HEK293T (cell line): ENCODE results near the gene FAM163B.

Source experiments
- CTCF ChIA-PET: fragments of 350-600 bp; formaldehyde crosslinking; extraction: SDS; loops from one replicate; lab custom pipeline; 2021; ENCODE audit warnings: antibody characterized with exemption, inconsistent platforms; lab: Yijun Ruan, JAX
- POLR2A ChIA-PET: fragments of 350-600 bp; formaldehyde crosslinking; extraction: SDS; loops from one replicate; lab custom pipeline; 2020; ENCODE audit warnings: antibody characterized with exemption, inconsistent platforms; lab: Yijun Ruan, JAX
- DNase-seq: peaks from one replicate; pipeline ENCODE4 v3.0.0; 2012; ENCODE audit warnings: mixed read lengths; ENCODE audit errors: extremely low spot score
- ARNT ChIP-seq: fragments of 450-650 bp; IDR thresholded peaks from 2 replicates; pipeline ENCODE4 v1.6.1; 2017; ENCODE audit warnings: mild to moderate bottlenecking
- BHLHE40 ChIP-seq: fragments of 450-650 bp; IDR thresholded peaks from 2 replicates; pipeline ENCODE4 v1.6.1; 2016; ENCODE audit warnings: mild to moderate bottlenecking, moderate library complexity, borderline replicate concordance
- CTBP1 ChIP-seq: fragments of 450-650 bp; IDR thresholded peaks from 2 replicates; pipeline ENCODE4 v1.6.1; 2016; ENCODE audit warnings: borderline replicate concordance
- ELF4 ChIP-seq: fragments of 450-650 bp; IDR thresholded peaks from 2 replicates; pipeline ENCODE4 v1.6.1; 2017; ENCODE audit warnings: antibody characterized with exemption
- FOXA1 ChIP-seq: fragments of 450-650 bp; IDR thresholded peaks from 2 replicates; pipeline ENCODE4 v1.6.1; 2016; ENCODE audit warnings: mild to moderate bottlenecking
- FOXK2 ChIP-seq: fragments of 450-650 bp; IDR thresholded peaks from 2 replicates; pipeline ENCODE4 v1.6.1; 2016; ENCODE audit warnings: mild to moderate bottlenecking
- FOXM1 ChIP-seq: fragments of 450-650 bp; IDR thresholded peaks from 2 replicates; pipeline ENCODE4 v1.6.1; 2017; ENCODE audit warnings: mild to moderate bottlenecking, borderline replicate concordance
- HDGF ChIP-seq: fragments of 450-650 bp; IDR thresholded peaks from 2 replicates; pipeline ENCODE4 v1.6.1; 2017; ENCODE audit warnings: antibody characterized with exemption, borderline replicate concordance
- L3MBTL2 ChIP-seq: fragments of 450-650 bp; conservative IDR thresholded peaks from 2 replicates; pipeline ENCODE4 v1.6.1; 2016; ENCODE audit warnings: mild to moderate bottlenecking
- LEF1 ChIP-seq: fragments of 450-650 bp; IDR thresholded peaks from 2 replicates; pipeline ENCODE4 v1.6.1; 2017; ENCODE audit warnings: mild to moderate bottlenecking, borderline replicate concordance
- NFRKB ChIP-seq: fragments of 450-650 bp; IDR thresholded peaks from 2 replicates; pipeline ENCODE4 v1.6.1; 2016; ENCODE audit warnings: mild to moderate bottlenecking, moderate library complexity
- SP1 ChIP-seq: fragments of 450-650 bp; IDR thresholded peaks from 2 replicates; pipeline ENCODE4 v1.6.1; 2017
- SUZ12 ChIP-seq: fragments of 450-650 bp; IDR thresholded peaks from 2 replicates; pipeline ENCODE4 v1.6.1; 2016; ENCODE audit warnings: mild to moderate bottlenecking
- TARDBP ChIP-seq: fragments of 450-650 bp; IDR thresholded peaks from 2 replicates; pipeline ENCODE4 v1.6.1; 2016
- ZNF384 ChIP-seq: fragments of 450-650 bp; IDR thresholded peaks from 2 replicates; pipeline ENCODE4 v1.6.1; 2016
- TF ChIP-seq, protein P1 (sequence below): fragments of 450-650 bp; IDR thresholded peaks from 2 replicates; pipeline ENCODE4 v1.6.1; 2016

FAM163B gene

DNA sequence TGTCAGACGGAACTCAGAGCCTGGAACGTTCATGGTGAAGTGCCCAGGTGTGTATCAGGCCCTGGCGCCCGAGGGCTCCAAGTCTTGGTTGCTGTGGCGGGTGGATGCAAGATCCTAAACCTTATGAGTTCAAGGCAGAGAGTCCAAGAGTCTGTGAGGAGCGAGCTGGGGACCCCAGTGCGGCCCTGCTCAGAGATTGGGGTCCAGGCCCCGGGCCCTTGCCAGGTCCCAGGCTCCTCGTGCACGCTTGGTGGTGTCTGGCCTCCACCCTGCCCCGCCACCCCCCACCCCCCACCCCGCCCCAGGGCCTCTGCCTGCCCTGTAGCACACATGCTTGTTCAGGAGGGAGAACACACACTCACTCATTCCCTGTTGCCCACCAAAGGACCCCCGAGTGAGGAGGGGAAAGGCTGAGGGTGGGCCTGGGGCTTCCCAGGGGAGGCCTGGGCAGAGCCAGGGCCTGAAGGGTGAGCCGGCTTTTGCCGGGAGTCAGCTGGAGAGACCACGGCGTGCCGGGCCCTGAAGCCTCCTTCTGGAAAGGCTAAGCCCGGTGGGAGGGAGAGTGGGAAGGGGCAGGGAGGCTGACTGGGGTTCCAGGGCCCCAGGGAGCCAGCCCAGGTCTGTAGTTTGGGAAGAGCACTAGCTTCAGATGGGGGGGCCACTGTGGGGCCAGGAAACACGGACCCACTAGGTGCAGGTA is 37.1 kb downstream of the FAM163B start:
- TF ChIP-seq SP1 = no peak
- no peak for TF ChIP-seq FOXA1
- no peak for TF ChIP-seq BHLHE40
- no peak for DNase-seq
- ChIA-PET CTCF (no interaction called here), POLR2A (no interaction called here)

DNA sequence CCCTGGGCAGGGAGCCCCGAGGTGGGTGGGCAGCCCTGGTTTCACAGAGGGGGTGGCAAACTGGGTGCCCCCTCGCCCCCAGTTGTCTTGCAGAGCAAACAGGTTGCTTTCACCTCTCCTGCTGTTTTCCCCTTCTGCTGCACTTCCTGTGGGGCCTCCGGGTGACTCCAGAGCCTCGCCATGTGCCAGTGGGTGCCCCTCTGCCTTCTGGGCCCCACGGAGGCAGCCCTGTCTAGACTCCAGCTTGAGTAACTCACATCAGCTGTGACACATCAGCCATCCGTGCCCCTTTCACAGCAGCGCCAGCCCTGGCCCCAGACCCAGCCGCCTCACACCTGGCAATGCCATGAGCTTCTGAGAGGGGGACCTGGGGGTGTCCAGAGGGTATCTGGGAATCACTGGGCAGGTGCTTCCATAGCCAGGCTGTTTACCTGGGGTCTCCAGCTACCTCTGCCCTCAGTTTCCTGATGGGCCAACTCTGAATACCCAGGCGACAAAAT is 37.7 kb downstream of the FAM163B start:
- DNase-seq = no peak
- CTCF ChIA-PET = no interaction called here
- TF ChIP-seq FOXM1 = no peak
- TF ChIP-seq ARNT = no peak
- TF ChIP-seq, protein P1, sequence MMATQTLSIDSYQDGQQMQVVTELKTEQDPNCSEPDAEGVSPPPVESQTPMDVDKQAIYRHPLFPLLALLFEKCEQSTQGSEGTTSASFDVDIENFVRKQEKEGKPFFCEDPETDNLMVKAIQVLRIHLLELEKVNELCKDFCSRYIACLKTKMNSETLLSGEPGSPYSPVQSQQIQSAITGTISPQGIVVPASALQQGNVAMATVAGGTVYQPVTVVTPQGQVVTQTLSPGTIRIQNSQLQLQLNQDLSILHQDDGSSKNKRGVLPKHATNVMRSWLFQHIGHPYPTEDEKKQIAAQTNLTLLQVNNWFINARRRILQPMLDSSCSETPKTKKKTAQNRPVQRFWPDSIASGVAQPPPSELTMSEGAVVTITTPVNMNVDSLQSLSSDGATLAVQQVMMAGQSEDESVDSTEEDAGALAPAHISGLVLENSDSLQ = no peak
- TF ChIP-seq FOXA1 = no peak
- no peak for TF ChIP-seq FOXK2
- no peak for TF ChIP-seq HDGF
- no peak for TF ChIP-seq ZNF384
- no peak for TF ChIP-seq SUZ12
- no peak for TF ChIP-seq TARDBP
- TF ChIP-seq SP1 = no peak
- TF ChIP-seq NFRKB = no peak
- POLR2A ChIA-PET = no interaction called here

DNA sequence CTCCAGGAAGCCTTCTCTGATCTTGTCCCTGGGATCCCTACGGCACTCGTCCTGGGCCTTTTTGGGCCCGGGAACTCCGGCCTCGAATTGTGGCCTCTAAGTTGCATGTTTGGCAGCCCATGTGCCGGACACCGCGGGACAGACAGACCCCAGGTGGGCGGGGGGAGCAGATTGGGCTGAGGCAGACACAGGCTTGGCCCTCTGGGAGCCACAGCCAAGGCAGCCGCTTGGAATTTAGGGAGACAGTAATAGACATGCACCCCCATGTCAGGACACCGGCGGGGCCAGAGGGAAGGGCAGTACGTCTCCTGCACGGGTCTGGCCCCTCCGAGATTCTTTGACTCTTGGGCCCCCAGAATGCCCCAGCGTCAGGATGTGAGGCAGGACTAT is 38.5 kb downstream of the FAM163B start:
- POLR2A ChIA-PET = no interaction called here
- CTCF ChIA-PET = no interaction called here
- TF ChIP-seq, protein P1 = no peak
- TF ChIP-seq HDGF = no peak
- no peak for TF ChIP-seq L3MBTL2
- TF ChIP-seq TARDBP = no peak
- no peak for TF ChIP-seq FOXK2
- no peak for TF ChIP-seq BHLHE40
- no peak for TF ChIP-seq NFRKB
- no peak for TF ChIP-seq CTBP1
- no peak for TF ChIP-seq FOXM1
- TF ChIP-seq ZNF384 = no peak
- no peak for TF ChIP-seq ELF4
- TF ChIP-seq LEF1 = no peak
- TF ChIP-seq SUZ12 = no peak
- TF ChIP-seq ARNT = no peak
- no peak for TF ChIP-seq FOXA1
- TF ChIP-seq SP1 = no peak
- DNase-seq = no peak

DNA sequence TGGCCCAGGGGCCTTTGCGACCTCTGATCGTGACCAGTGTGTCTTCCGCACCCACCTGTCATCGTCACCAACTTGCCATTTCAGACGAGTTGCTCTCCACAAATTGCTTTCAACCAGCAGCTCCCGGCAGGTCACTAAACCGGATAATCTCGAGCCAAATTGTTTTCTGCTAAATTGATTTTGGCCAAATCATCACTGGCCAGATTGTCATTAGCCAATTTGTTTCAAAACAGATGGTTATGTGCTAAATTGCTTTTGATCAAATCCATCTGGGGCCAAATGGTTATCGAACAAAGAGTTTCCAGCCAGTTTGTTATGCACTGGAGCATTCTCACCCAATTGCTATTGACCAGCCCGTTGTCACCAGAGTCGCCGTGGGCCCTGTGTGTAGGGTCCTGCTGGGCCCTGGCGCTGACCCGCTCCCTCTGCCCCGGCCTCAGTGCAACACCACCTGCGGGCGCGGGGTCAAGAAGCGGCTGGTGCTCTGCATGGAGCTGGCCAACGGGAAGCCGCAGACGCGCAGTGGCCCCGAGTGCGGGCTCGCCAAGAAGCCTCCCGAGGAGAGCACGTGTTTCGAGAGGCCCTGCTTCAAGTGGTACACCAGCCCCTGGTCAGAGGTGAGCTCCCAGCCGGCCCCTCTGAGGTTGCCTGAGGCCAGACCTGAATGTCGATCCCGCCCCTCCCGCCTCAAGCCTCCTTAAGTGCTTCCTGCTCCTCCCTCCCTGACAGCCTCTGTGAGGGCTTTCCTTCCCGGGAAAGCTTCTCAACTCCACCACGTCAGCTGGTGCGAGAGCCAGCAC is 39.1 kb downstream of the FAM163B start:
- no peak for DNase-seq
- no peak for TF ChIP-seq LEF1
- no peak for TF ChIP-seq HDGF
- no peak for TF ChIP-seq ARNT
- TF ChIP-seq SUZ12 = no peak
- ChIA-PET POLR2A (no interaction called here), CTCF (no interaction called here)

GRCh38 chr9:133569121-133569785 is 39.9 kb downstream of the FAM163B start:
- no peak for DNase-seq
- ChIA-PET CTCF (no interaction called here), POLR2A (no interaction called here)
- TF ChIP-seq CTBP1 (no peak), SUZ12 (no peak)

GRCh38 chr9:133568186-133568585 is 41.0 kb downstream of the FAM163B start:
- POLR2A ChIA-PET = interaction anchor here (0.6 kb wide), 1 partner anchor 24 kb away, joined by 3 read pairs; no protein-coding TSS in a partner anchor
- CTCF ChIA-PET = no interaction called here
- no peak for DNase-seq
- TF ChIP-seq L3MBTL2 (no peak), FOXA1 (no peak), ARNT (no peak), SUZ12 (no peak), NFRKB (no peak), BHLHE40 (no peak), ELF4 (no peak), HDGF (no peak)
- TF ChIP-seq, protein P1 = no peak
